SU-DHL-6 (cell line): Measurements from ENCODE around the gene PLXDC1.

Experiments
- H2AFZ ChIP-seq: fragments of 200-600 bp; sonication (generic); 2 replicates; pipeline ENCODE4 v1.6.1; 2014; ENCODE audit warnings: low read depth, mild to moderate bottlenecking, moderate library complexity, mixed read lengths, antibody characterized with exemption, low read length; ENCODE audit not compliant: severe bottlenecking
- H3F3A ChIP-seq: fragments of 200-600 bp; shearing (Covaris generic); 2 replicates; pipeline ENCODE4 v1.6.0; 2016; ENCODE audit warnings: antibody characterized with exemption, mild to moderate bottlenecking; ENCODE audit not compliant: insufficient read depth
- H3K27ac ChIP-seq: fragments of 200-600 bp; sonication (generic); 2 replicates; pipeline ENCODE4 v1.5.1; 2016; ENCODE audit warnings: low read depth, mild to moderate bottlenecking, low read length, moderate library complexity, mixed read lengths
- H3K27me3 ChIP-seq: fragments of 200-600 bp; sonication (generic), shearing (Covaris generic); 2 replicates; pipeline ENCODE4 v1.6.0; 2014; ENCODE audit warnings: mild to moderate bottlenecking, low read length
- H3K36me3 ChIP-seq: fragments of 200-600 bp; sonication (generic); 2 replicates; pipeline ENCODE4 v1.6.1; 2014; ENCODE audit warnings: mild to moderate bottlenecking, low read length, mixed read lengths
- H3K4me2 ChIP-seq: fragments of 300-600, 200-600 bp; shearing (Covaris generic), sonication (generic); 2 replicates; pipeline ENCODE4 v1.6.0; 2014; ENCODE audit warnings: low read length, low read depth, mild to moderate bottlenecking; ENCODE audit not compliant: poor library complexity, severe bottlenecking
- H3K4me3 ChIP-seq: fragments of 200-600 bp; sonication (generic); 2 replicates; pipeline ENCODE4 v1.5.1; 2014; ENCODE audit warnings: antibody characterized with exemption, low read length, mild to moderate bottlenecking, mixed read lengths; ENCODE audit not compliant: insufficient read depth, poor library complexity, severe bottlenecking
- H3K79me2 ChIP-seq: fragments of 200-600 bp; sonication (generic); 2 replicates; pipeline ENCODE4 v1.6.1; 2014; ENCODE audit warnings: mild to moderate bottlenecking, low read length, moderate library complexity; ENCODE audit not compliant: insufficient read depth
- H3K9ac ChIP-seq: fragments of 200-600 bp; sonication (generic); 2 replicates; pipeline ENCODE4 v1.7.0; 2014; ENCODE audit warnings: mild to moderate bottlenecking, low read length
- H3K9me2 ChIP-seq: fragments of 200-600 bp; sonication (generic); replicated peaks from 2 replicates; pipeline ENCODE4 v1.6.1; 2014; ENCODE audit warnings: low read length; ENCODE audit not compliant: insufficient read depth
- H3K9me3 ChIP-seq: fragments of 200-600 bp; sonication (generic); 2 replicates; pipeline ENCODE4 v1.6.1; 2014; ENCODE audit warnings: low read length, mixed read lengths; ENCODE audit not compliant: insufficient read depth
- H4K20me1 ChIP-seq: fragments of 200-600 bp; sonication (generic); 2 replicates; pipeline ENCODE4 v1.6.1; 2014; ENCODE audit warnings: low read depth, mild to moderate bottlenecking, antibody characterized with exemption, low read length, moderate library complexity, mixed read lengths
- EZH2phosphoT487 ChIP-seq: fragments of 200-600 bp; sonication (generic), shearing (Covaris generic); conservative IDR thresholded peaks from 2 replicates; pipeline ENCODE4 v1.6.1; 2018; ENCODE audit warnings: mild to moderate bottlenecking, antibody characterized with exemption, low read length, moderate library complexity, mixed read lengths
- TF ChIP-seq, protein P1 (sequence below): fragments of 200-600 bp; sonication (generic); IDR thresholded peaks from one replicate; pipeline ENCODE4 v1.5.1; 2017; ENCODE audit warnings: antibody characterized with exemption, mild to moderate bottlenecking, low read length, moderate library complexity; ENCODE audit not compliant: insufficient read depth, poor library complexity, severe bottlenecking

PLXDC1 gene

DNA sequence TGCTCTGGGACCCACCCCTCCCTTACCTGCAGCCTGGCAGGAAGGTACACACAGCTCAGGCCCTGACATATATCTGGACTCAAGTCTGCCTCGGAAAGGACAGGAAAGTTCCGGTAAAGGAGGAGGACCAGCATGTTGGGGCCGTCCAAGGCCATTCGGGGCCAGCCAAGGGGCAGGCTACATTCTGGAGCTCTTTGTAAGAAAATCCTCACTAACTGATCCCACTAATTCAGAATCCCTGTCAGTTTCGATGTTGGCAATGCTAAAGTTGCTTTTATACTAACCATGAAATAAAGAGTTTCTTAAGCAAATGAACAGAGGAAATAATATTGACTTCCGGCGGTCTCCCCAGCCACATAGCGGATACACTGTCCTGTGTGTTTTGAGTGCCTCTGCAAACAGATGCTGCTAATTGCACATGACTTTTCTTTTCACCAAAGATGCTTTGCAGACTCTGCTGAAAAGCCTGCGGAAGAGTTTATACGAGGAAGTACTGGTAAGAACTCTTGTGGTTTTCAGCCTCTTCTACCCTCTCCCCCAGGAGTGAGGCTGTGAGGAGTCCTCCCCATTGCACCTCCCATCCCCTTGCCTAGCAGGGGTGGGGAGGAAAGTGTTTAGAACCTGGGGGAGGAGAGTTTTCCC, 54.8 kb downstream of the PLXDC1 start:
- Histone ChIP-seq H3K9me2 (no peaks in the 10 kb centered on the region), H3F3A (no peaks in the 10 kb centered on the region), H3K36me3 (no peaks in the 10 kb centered on the region), H4K20me1 (no peaks in the 10 kb centered on the region), H3K27ac (no peak overlapping the region), H3K4me2 (no peak overlapping the region), H3K27me3 (no peaks in the 10 kb centered on the region), H3K4me3 (no peak overlapping the region), H3K9ac (no peak overlapping the region), H3K9me3 (no peaks in the 10 kb centered on the region), H3K79me2 (no peaks in the 10 kb centered on the region), H2AFZ (no peak overlapping the region)
- no peak for TF ChIP-seq EZH2phosphoT487
- TF ChIP-seq, protein P1, sequence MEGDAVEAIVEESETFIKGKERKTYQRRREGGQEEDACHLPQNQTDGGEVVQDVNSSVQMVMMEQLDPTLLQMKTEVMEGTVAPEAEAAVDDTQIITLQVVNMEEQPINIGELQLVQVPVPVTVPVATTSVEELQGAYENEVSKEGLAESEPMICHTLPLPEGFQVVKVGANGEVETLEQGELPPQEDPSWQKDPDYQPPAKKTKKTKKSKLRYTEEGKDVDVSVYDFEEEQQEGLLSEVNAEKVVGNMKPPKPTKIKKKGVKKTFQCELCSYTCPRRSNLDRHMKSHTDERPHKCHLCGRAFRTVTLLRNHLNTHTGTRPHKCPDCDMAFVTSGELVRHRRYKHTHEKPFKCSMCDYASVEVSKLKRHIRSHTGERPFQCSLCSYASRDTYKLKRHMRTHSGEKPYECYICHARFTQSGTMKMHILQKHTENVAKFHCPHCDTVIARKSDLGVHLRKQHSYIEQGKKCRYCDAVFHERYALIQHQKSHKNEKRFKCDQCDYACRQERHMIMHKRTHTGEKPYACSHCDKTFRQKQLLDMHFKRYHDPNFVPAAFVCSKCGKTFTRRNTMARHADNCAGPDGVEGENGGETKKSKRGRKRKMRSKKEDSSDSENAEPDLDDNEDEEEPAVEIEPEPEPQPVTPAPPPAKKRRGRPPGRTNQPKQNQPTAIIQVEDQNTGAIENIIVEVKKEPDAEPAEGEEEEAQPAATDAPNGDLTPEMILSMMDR: no peak

DNA sequence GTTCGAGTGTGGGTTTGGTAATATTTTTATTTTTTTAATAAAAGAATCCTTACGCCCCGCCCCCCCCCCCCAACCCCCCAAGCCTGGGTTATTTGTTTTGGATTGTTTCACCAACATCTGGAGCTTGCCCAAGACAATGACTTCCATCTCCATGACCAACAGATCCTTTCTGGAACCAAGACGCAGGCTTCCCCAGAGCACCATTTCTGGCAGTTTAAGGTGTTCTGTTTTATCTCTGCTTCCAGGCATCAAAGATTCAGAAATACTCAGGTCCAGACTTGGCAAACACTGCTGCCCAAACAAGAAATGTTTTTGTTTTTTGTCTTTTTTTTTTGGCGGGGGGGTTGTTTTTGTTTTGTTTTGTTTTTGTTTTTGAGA, 56.1 kb downstream of the PLXDC1 start:
- Histone ChIP-seq H3K79me2 (no peaks in the 10 kb centered on the region), H3K36me3 (no peaks in the 10 kb centered on the region), H3K4me2 (no peak overlapping the region), H3K9me2 (no peaks in the 10 kb centered on the region), H3F3A (no peaks in the 10 kb centered on the region), H3K27ac (no peak overlapping the region), H3K9ac (no peak overlapping the region), H3K27me3 (no peaks in the 10 kb centered on the region), H3K9me3 (no peaks in the 10 kb centered on the region), H4K20me1 (no peaks in the 10 kb centered on the region), H3K4me3 (no peak overlapping the region), H2AFZ (no peak overlapping the region)
- TF ChIP-seq, protein P1: no peak
- TF ChIP-seq EZH2phosphoT487: no peak

DNA sequence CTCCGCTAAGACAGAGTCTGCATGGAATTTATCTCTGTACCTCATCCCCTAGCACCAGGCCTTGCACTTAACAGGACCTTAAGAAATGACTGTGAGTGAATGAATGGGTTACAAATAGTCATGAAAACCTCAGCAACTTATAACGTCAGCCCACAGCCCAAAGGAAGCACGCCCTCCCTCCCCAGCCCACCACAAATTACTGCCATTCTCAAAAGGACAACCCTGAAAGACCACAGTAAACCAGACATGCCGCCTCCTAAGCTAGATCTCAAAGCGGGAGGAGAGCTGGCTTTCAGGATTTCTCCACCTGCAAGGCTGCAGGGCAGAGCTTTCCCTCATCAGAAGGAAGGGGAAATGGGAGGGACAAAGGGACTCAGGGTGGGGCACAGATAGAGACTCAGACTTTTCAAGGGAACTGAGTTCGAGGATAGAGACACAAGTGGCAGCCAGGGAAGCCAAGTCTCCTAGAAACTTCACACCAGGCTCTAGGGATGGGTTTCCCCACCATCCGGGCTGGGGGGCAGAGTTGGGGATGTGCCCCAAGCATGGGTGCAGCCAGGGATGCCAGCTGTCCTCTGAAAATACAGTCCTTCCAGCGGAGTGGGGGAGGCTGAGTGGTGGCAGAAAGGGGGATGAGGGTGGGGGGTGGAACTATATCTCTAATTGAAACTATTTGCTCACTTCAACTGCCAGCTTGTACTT, 56.7 kb downstream of the PLXDC1 start:
- H3K79me2 ChIP-seq: no peaks in the 10 kb centered on the region

More for the DNA sequence above, 56.7 kb downstream of the PLXDC1 start:
- no peaks in the 10 kb centered on the region for H4K20me1 ChIP-seq
- no peak overlapping the region for H2AFZ ChIP-seq
- H3K9ac ChIP-seq: no peak overlapping the region
- H3K27ac ChIP-seq: no peak overlapping the region
- no peaks in the 10 kb centered on the region for H3K27me3 ChIP-seq
- H3K4me3 ChIP-seq: no peak overlapping the region
- TF ChIP-seq EZH2phosphoT487: no peak
- TF ChIP-seq, protein P1: no peak
- no peaks in the 10 kb centered on the region for H3K9me3 ChIP-seq
- no peaks in the 10 kb centered on the region for H3K9me2 ChIP-seq
- no peaks in the 10 kb centered on the region for H3K36me3 ChIP-seq
- no peak overlapping the region for H3K4me2 ChIP-seq
- H3F3A ChIP-seq: no peaks in the 10 kb centered on the region
